H1 (cell line): ENCODE data around the gene LRRC3C. TPM values are rescaled to one million over a fixed set of nuclear protein-coding genes. Genes with fewer than 3 reads are reported as not detected.

Experiments used
- CREB1 ChIP-seq: IDR thresholded peaks from 2 replicates; pipeline ENCODE4 v1.6.1; 2012; ENCODE audit warnings: inconsistent platforms
- GTF2F1 ChIP-seq: IDR thresholded peaks from 2 replicates; pipeline ENCODE4 v1.6.1; 2012; ENCODE audit warnings: low read depth, low read length, improper control_type of control experiment, borderline replicate concordance
- MAFK ChIP-seq: IDR thresholded peaks from 2 replicates; pipeline ENCODE4 v1.6.1; 2012; ENCODE audit warnings: low read depth, mild to moderate bottlenecking, improper control_type of control experiment, low read length
- NANOG ChIP-seq: IDR thresholded peaks from 2 replicates; pipeline ENCODE4 v1.6.1; 2011; ENCODE audit warnings: low read length, low read depth, mild to moderate bottlenecking, inconsistent platforms; ENCODE audit not compliant: insufficient read depth, poor library complexity, severe bottlenecking
- SP2 ChIP-seq: IDR thresholded peaks from 2 replicates; pipeline ENCODE4 v1.6.1; 2012; ENCODE audit warnings: mild to moderate bottlenecking, low read length, inconsistent platforms
- TAF1 ChIP-seq: IDR thresholded peaks from 2 replicates; pipeline ENCODE4 v1.6.1; 2011; ENCODE audit warnings: mild to moderate bottlenecking, low read depth, low read length
- polyA plus RNA-seq, 7 experiments: library from polyadenylated mRNA; depleted of rRNA in 3 of 7; stranded (reverse) in 5 of 7; unstranded in 2 of 7; fragments of >200 nt in 5 of 7; fragments of 200-250 nt in 2 of 7; gene quantifications; 1 replicate in 5 of 7; 2 replicates in 1 of 7; 4 replicates in 1 of 7; pipeline versions ENCODE4 v1.2.1 to v1.2.3, GENCODE V29; 2011 to 2013; ENCODE audit warnings: missing spikeins in 2 of 7, mixed read lengths in 2 of 7
- total RNA-seq: library from RNA; stranded (reverse); fragmentation: NEBNext Ultra II Directional; extraction: Animal tissue kit (Norgen Biotek cat#: 25700); gene quantifications from 2 replicates; pipeline ENCODE4 v1.2.1, GENCODE V29; 2021
- TF ChIP-seq, protein P1 (sequence below): IDR thresholded peaks from 2 replicates; pipeline ENCODE4 v1.6.1; 2012; ENCODE audit warnings: inconsistent platforms

The LRRC3C gene
- total and polyA plus RNA-seq, 2 of the 8 experiments (the other 6 are each of a cell fraction or from before 2014, with no cell fraction given), result not detected

DNA sequence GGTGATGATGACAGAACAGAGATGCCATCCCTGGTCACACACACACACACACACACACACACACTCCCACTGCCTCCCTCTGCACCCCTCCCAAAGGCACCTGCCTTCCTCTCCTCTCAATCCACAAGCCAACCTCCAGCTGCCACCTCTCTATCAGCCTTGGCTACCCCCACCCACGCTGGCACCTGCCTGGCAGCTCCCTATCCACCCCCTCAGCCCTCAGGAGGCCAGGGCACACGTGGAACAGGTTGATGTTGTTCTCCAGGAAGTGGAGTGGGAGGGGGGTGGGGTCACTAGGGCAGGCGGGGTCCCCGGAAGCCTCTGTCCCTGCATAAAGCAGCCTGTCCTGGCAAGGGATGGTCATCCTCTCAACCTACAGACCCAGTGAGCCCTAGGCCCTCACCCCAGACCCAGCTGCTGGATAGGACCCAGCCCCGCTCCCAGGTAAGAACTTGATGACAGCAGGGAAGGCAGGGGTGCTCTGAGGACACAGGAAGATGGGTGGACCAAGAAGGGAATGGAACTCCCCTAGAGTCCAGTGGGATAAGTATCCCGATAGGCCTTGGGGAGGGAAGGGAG is 35.2 kb downstream of the LRRC3C start, which contains the start of gene GSDMA (continued):
- TF ChIP-seq MAFK, result no peak
- TF ChIP-seq NANOG, result no peak
- TF ChIP-seq GTF2F1, result no peak
- TF ChIP-seq, protein P1, sequence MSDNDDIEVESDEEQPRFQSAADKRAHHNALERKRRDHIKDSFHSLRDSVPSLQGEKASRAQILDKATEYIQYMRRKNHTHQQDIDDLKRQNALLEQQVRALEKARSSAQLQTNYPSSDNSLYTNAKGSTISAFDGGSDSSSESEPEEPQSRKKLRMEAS, result no peak
- TF ChIP-seq TAF1, result no peak
- no peak for TF ChIP-seq SP2
- TF ChIP-seq CREB1, result no peak
